Glomerular visceral epithelial cell (primary cell): Measurements from ENCODE around the gene RAD51B.

Experiments
- DNase-seq: peaks from one replicate; pipeline ENCODE4 v3.0.0-alpha.2; 2016; ENCODE audit errors: extremely low spot score

Gene RAD51B

GRCh38 chr14:67835596-67835995, 16.0 kb downstream of the RAD51B start:
- no peak for DNase-seq

- peak; percentile 75 for DNase-seq
Observed at GRCh38 chr14:67837011-67837624, 17.5 kb downstream of the RAD51B start.

DNA sequence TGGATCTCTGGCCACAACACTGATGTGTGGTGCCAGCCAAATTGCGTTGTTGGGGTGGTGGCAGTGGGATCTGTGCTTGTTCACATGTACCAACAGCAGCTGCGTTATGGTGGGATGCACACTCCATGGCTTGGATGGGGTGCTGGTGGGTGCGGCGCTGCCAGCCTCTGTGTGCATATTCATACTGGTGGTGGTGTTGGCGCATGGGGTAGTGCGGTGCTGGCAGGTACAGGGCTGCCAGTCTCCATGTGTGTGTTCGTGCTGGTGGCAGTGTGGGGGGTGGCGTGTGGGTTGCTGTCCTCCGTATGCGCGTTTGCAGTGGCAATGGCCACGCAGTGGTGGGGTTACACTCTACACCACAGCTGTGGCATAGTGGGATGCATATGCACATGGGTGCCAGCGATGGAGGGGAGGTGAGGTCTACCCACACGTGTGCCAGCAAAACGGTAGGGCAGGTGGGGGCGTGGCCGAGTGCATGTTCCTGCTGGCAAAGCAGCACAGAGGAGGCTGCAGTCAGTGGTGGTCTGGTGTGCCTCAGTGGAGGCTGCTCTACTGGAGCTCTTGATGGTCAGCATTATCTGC, 26.5 kb downstream of the RAD51B start:
- no peak for DNase-seq

- DNase-seq: no peak
Observed at GRCh38 chr14:67850066-67850830, 30.7 kb downstream of the RAD51B start.

DNA sequence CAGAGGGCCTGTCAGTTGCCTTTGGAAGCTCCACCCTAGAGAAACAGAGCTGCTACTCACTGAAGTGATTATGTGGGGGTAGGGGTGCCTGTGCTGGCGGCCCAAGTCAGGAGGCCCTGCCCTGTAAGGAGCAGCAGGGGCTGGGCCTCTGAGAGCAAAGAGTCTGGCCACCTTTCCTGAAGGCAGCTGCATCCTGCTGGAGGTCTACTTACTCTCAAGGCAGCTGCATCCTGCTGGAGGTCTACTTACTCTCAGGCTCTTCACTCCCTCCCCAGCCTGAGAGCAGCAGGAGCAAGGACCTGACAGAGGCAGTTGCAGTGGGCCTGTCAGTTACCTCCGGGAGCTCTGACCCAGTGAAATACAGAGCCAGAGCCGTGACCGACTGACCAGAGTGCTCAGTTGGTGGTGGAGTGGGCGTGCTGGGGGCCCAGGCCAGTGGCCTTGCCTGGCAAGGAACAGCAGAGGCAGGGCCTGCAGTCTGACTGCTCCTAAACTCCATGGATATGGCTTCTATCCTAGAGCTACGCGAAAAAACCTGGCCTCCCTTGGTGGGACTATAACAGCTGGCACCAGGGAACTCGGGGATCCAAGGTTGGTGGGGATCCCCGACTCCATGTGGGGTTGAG, 32.3 kb downstream of the RAD51B start:
- DNase-seq: no peak

DNA sequence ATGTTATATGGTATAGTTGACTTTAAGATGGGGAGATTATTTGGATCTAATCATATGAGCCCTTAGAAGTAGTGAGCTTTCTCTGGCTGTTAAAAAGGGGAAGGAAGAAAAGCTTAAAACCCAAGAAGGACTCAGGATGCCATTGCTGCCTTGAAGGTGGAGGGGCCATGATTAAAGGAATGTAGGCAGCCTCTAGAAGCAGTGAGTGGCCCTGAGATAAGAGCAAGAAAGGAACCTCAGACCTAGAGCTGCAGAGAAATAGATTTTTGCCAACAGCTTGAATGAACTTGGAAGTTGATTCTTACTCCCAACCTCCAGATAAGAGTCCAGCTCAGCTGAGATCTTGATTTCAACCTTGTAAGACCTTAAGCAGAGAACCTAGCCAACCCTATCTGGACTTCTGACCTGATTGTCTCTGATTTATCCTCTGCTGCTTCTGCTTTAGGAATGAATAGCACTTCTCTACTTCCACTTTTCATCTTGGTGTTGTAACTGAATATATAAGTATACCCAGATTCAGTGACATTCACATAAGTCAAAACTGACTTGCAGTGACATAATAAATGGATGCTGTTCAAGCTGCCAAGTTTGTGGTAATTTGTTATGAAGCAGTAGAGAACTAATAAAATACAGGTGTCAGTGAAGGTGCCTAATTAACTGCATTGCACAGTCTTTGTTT, 33.5 kb downstream of the RAD51B start:
- no peak for DNase-seq

DNA sequence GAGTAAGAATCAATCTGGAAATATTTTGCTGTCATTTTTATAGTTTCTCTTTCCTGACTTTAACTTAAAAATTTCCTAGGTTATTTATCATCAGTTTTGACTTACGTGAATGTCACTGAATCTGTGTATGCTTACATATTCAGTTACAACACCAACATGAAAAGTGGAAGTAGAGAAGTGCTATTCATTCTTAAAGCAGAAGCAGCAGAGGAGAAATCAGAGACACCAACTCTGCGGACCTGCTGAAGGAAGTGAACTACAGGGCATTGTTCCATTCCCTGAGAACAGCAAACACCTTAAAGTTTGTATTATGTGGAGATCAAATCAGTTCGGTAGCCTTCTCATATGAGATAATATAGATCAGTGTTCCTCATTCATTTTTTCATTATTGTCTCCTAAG, 34.1 kb downstream of the RAD51B start:
- DNase-seq: no peak

DNA sequence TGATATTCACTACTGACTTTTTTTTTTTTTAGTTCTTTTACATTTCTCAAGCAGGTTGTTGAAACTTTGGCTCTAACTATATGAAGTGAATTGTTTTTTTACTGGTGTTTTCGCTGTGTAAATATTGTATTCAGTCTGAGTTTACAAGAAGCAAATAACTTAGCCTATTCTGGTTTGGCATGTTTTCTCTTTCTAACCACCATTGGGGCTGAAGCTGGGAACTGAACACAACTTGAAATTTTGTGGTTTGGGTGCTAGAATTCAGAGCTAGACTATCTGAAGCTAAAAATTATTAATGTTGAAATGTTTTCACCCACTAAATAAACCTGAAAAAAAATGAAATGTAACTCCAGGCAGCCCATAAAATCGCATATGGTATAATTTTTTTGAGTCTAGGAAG, 37.2 kb downstream of the RAD51B start:
- DNase-seq: no peak

GRCh38 chr14:67857778-67858350, 38.3 kb downstream of the RAD51B start:
- DNase-seq: no peak

DNA sequence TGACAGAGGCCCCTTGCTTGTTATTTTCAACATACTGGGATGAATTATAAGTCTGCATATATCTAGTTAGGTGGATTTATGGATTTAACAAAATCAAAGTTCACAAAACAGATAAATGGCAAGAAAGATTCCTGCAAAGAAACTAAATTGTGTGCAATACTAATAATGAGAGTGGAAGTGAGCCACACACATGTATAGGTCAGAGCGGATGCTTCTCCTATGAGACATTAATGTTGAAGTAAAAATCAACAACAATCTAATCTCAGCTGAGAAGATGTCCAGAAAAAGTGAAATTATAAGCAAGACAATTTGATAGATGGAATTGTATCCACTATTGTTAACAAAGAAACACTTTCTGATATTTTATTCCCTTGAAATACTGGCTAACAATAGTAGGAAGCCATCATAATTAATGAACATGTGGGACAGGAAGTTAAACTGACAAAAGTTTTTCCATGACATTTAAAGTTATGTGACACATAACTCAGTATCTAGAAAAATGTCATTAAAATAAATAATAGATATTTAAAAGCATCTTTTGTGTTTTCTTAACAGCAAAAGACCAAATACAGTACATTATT, 39.7 kb downstream of the RAD51B start:
- DNase-seq: no peak

DNA sequence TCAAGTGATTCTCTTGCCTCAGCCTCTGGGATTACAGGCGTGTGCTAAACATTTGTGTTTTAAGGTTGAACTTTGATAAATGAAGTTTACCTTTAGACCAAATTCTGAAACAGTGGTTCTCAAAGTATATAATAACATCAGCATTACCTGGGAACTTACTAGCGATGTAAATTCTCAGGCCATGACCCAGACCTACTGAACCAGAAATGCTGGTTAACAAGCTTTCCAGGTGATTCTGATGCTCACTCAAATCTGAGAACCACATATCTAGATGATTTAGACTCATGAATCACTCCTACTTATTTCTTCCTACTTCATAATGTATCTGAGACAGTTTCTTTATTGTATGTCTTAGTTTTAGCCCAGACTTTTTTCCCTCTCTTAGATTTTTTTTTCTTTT, 43.6 kb downstream of the RAD51B start:
- no peak for DNase-seq

- no peak for DNase-seq
Observed at GRCh38 chr14:67875175-67876006, 55.8 kb downstream of the RAD51B start.

GRCh38 chr14:67879026-67879425, 59.4 kb downstream of the RAD51B start:
- no peak for DNase-seq

GRCh38 chr14:67881225-67881624, 61.6 kb downstream of the RAD51B start:
- no peak for DNase-seq

DNA sequence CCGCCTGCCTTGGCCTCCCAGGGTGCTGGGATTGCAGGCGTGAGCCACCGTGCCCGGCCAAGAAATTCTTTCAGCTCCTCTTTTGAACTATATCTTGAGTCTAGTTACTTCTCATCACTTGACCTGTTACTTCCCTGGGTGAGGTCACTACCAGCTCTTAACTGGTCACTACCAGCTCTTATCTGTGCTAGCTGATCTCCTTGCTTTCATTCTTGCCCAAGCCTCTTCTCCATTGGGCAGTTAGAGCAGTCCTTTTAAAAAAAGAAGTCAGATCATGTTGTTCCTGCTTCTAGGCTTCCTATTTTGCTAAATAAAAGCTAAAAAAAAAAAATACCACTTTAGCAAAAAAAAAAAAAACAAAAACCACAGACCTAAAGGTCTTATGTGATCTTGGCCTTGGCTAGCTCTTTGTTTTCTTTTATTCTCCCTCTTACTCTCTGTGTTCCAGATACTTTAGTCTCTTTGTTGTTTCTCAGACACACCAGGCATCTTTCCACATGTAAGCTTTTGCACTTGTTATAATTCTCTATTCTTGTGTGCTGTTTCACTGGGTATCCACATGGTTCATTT, 63.5 kb downstream of the RAD51B start:
- DNase-seq: no peak

DNA sequence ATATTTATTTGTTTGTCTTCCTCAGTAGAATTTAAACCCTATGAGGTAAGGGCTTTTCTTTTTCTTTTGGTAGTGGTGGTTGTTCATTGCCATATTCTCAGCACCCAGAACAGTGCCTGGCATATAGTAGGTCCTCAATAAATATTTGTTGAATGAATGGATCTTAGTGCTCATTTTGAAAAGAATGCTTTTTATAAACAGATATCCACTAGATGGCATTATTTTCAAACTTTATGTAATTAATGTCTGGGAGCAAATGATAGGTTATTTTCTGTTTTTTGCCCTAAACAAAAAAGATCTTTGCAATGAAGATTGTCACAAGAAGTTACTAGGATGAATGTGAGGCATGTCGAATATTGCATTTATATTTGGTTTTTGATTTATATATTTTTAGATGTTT, 64.1 kb downstream of the RAD51B start:
- peak; percentile 7 for DNase-seq

- DNase-seq: no peak
Observed at GRCh38 chr14:67886191-67886590, 66.6 kb downstream of the RAD51B start.

DNA sequence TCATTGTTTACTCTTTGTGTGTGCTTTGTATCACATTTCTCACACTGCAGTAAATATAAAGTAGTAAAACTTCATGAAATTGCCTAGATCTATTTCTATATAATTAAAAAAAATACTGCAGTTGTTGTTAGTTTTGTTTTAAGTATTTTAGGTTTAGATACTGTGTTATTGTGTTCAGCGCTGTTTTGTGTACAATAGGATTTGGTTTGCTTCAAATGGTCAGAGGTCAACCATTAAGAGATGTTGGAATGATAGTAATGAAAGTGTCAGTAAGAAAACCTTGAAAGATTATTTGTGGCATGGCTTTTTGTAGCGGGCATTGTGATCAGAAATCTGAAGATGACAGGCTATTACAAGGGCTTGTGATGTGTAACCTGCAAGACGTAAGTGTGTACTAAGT, 67.9 kb downstream of the RAD51B start:
- DNase-seq: no peak

DNA sequence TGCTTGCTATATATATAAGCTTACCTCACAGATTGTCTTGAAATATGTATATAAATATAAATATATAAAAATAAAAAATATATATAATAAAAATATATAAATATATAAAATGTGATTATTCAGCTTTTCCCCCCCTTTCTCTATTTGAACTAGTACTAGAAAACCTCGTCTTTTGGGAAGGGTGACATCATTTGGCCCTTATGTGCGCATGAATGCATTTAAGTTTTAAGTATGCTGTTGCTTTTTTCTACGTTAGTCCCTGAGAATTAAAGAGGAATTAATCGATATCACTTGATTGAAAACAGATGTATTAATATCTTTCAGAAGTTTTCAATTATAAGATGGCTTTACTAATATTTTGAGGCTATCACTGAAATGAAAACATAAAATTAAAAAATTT, 69.9 kb downstream of the RAD51B start:
- DNase-seq: no peak

GRCh38 chr14:67892466-67893100, 73.0 kb downstream of the RAD51B start:
- no peak for DNase-seq
